Upper lobe of right lung (tissue), 1 donor: ENCODE measurements around the gene GSTO1. TPM values are rescaled to one million over a fixed set of nuclear protein-coding genes. Genes with fewer than 3 reads are reported as not detected.

ENCODE experiments used
- ATAC-seq: fragments of 200-7000 bp; cut with Tn5 transposase; one replicate; pipeline ENCODE4 v1.9.1; 2020; ENCODE audit warnings: mild to moderate bottlenecking, moderate library complexity
- DNase-seq: peaks from one replicate; pipeline ENCODE4 v3.0.0-alpha.2; 2020
- H3K27ac ChIP-seq: fragments of 200-600 bp; one replicate; pipeline ENCODE4 v1.8.0; 2022
- H3K27me3 ChIP-seq: fragments of 200-600 bp; one replicate; pipeline ENCODE4 v1.8.0; 2022; ENCODE audit warnings: mild to moderate bottlenecking
- H3K36me3 ChIP-seq: fragments of 200-600 bp; one replicate; pipeline ENCODE4 v1.8.0; 2022
- H3K4me1 ChIP-seq: fragments of 200-600 bp; one replicate; pipeline ENCODE4 v1.8.0; 2022
- H3K4me3 ChIP-seq: fragments of 200-600 bp; one replicate; pipeline ENCODE4 v1.8.0; 2022; ENCODE audit warnings: mild to moderate bottlenecking
- H3K9me3 ChIP-seq: fragments of 200-600 bp; one replicate; pipeline ENCODE4 v1.8.0; 2022
- intact Hi-C: fragments of 100-400 bp; cut with DNase I; formaldehyde crosslinking; loops from one replicate; pipeline ENCODE4 v1.11.0; 2022
- total RNA-seq: library from RNA; stranded (reverse); fragmentation: NEBNext Ultra II Directional; extraction: Animal tissue kit (Norgen Biotek cat#: 25700); gene quantifications from one replicate; pipeline ENCODE4 v1.2.1, GENCODE V29; 2021
- TF ChIP-seq, protein P1 (sequence below): fragments of 200-600 bp; IDR thresholded peaks from one replicate; pipeline ENCODE4 v1.8.0; 2022; ENCODE audit warnings: antibody characterized with exemption
- donor health status: DM: no; HTN: yes; CAD: no; lungs with severe emphysema.

The GSTO1 gene
- total RNA-seq, 1 donor from 2014 or later: 110 TPM

DNA sequence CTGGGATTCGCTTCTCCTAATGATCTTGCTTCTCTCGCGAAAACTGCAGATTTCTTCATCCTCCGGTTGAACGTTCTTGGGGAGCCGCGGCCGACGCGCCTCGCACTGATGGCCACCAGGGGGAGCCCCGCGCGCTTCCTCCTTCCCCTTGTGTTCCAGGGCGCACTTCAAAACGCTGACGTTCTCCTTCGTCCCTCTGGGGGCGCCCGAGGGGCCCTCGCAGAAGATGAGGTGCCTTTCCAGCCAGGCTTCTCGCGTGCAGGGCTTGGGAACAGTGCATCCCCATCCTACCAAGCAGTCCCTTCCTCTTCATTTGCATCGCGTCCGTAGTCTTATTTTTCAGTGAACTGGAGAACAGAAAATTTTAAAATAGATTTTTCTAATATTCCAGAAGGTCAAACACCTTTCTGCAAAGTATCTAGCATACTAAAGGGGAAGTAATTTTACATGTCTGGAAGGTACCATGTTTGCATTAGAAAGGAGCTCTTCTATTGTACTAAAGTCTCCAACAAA is 36.8 kb downstream of the GSTO1 start:
- H3K27ac ChIP-seq: no peak overlapping the region
- intact Hi-C loops: loop anchor here (5.0 kb wide), 1 partner anchor 56 kb away; no protein-coding TSS in a partner anchor
- ATAC-seq: peak; percentile 100
- H3K4me1 ChIP-seq: peaks cover 3% of the 10 kb centered on the region
- no peaks in the 10 kb centered on the region for H3K9me3 ChIP-seq
- TF ChIP-seq, protein P1, sequence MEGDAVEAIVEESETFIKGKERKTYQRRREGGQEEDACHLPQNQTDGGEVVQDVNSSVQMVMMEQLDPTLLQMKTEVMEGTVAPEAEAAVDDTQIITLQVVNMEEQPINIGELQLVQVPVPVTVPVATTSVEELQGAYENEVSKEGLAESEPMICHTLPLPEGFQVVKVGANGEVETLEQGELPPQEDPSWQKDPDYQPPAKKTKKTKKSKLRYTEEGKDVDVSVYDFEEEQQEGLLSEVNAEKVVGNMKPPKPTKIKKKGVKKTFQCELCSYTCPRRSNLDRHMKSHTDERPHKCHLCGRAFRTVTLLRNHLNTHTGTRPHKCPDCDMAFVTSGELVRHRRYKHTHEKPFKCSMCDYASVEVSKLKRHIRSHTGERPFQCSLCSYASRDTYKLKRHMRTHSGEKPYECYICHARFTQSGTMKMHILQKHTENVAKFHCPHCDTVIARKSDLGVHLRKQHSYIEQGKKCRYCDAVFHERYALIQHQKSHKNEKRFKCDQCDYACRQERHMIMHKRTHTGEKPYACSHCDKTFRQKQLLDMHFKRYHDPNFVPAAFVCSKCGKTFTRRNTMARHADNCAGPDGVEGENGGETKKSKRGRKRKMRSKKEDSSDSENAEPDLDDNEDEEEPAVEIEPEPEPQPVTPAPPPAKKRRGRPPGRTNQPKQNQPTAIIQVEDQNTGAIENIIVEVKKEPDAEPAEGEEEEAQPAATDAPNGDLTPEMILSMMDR: no peak
- peak; percentile 94 for DNase-seq
- H3K27me3 ChIP-seq: no peaks in the 10 kb centered on the region
- no peaks in the 10 kb centered on the region for H3K36me3 ChIP-seq
- H3K4me3 ChIP-seq: no peak overlapping the region

DNA sequence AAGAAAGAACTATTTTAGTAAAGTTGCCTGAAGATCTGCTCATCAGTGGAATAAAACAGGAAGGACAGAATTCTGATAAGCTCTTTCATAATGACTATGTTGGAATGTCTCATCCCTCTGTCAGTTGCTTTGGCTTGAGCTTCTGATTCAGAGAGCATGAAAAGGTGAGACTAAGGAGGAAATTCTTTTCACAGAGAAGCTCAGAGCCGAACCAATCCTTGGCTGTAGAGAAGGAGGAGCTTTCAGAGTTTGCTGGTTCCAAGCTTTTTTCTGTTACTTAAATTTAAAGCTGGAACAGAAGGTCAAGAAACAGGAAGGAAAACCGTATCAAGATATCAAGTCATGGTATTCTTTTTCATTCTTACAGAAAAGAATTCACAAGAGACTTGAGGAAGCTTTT is 38.3 kb downstream of the GSTO1 start:
- Histone ChIP-seq H3K4me3 (no peak overlapping the region), H3K4me1 (peaks cover 3% of the 10 kb centered on the region), H3K27me3 (no peaks in the 10 kb centered on the region), H3K36me3 (no peaks in the 10 kb centered on the region), H3K27ac (no peak overlapping the region), H3K9me3 (no peaks in the 10 kb centered on the region)
- ATAC-seq (no peak), DNase-seq (no peak)
- intact Hi-C loops: loop anchor here (5.0 kb wide), 1 partner anchor 54 kb away; no protein-coding TSS in a partner anchor
- TF ChIP-seq, protein P1: no peak

DNA sequence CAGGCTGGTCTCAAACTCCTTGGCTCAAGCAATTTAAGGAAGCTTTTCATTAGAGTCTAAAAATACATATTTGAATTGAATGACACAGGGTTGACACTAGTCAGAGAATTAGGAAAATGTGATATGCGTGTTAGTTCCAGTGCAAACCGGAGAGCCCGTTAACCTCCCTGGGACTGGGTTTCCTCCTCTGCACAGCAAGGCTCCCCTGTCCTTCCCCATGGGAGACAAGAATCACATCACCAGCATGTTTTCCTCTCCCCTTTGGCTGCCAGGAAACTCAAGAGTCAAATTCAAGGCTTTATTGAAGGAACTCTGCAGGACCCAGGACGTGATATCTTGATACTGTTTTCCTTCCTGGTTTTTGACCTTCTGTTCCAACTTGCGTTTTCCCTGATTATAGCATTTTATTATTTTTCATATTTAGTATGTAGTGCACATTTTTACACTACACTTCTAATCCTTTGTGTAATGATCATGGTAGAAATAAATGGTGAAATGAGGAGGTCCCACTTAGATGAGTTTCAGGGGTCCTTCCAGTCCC is 39.2 kb downstream of the GSTO1 start:
- ATAC-seq: no peak
- intact Hi-C loops: loop anchor here (5.0 kb wide), 1 partner anchor 53 kb away; no protein-coding TSS in a partner anchor
- no peaks in the 10 kb centered on the region for H3K27me3 ChIP-seq
- H3K9me3 ChIP-seq: no peaks in the 10 kb centered on the region
- H3K27ac ChIP-seq: no peak overlapping the region
- peaks cover 11% of the 10 kb centered on the region for H3K4me1 ChIP-seq
- TF ChIP-seq, protein P1: no peak
- no peak for DNase-seq
- H3K36me3 ChIP-seq: no peaks in the 10 kb centered on the region
- H3K4me3 ChIP-seq: no peak overlapping the region

DNA sequence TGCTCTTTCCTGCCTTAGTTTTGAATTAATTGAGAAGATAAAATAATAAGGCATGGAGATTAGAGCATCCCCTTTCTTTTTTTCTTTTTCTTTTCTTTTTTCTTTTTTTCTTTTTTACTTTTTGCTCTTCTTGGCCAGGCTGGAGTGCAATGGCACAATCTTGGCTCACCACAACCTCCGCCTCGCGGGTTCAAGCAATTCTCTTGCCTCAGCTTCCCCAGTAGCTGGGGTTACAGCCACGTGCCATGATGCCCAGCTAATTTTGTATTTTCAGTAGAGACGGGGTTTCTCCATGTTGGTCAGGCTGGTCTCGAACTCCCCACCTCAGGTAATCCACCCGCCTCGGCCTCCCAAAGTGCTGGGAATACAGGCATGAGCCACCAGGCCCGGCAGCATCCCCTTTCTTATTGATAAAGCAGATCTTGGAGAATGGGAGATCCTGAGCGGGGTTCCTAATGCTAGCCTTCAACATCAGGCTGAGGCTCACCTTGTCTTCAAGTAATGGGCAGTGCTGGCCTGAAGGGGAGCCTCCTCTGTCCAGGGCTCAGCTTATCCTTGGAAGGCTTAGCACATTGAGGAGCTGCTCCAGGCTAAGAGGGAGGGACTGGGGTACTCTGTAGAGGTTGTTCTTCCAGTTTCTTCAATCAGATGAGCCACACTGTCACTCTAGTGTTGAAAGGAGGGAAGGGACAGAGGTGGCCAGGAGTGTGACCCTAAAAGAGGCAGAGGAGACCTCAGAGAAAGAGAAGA is 42.2 kb downstream of the GSTO1 start:
- H3K9me3 ChIP-seq: no peaks in the 10 kb centered on the region
- TF ChIP-seq, protein P1: no peak
- intact Hi-C loops: no loop called here
- no peaks in the 10 kb centered on the region for H3K27me3 ChIP-seq
- H3K27ac ChIP-seq: no peak overlapping the region
- DNase-seq (no peak), ATAC-seq (no peak)
- no peaks in the 10 kb centered on the region for H3K36me3 ChIP-seq
- H3K4me3 ChIP-seq: no peak overlapping the region
- H3K4me1 ChIP-seq: peaks cover 31% of the 10 kb centered on the region

DNA sequence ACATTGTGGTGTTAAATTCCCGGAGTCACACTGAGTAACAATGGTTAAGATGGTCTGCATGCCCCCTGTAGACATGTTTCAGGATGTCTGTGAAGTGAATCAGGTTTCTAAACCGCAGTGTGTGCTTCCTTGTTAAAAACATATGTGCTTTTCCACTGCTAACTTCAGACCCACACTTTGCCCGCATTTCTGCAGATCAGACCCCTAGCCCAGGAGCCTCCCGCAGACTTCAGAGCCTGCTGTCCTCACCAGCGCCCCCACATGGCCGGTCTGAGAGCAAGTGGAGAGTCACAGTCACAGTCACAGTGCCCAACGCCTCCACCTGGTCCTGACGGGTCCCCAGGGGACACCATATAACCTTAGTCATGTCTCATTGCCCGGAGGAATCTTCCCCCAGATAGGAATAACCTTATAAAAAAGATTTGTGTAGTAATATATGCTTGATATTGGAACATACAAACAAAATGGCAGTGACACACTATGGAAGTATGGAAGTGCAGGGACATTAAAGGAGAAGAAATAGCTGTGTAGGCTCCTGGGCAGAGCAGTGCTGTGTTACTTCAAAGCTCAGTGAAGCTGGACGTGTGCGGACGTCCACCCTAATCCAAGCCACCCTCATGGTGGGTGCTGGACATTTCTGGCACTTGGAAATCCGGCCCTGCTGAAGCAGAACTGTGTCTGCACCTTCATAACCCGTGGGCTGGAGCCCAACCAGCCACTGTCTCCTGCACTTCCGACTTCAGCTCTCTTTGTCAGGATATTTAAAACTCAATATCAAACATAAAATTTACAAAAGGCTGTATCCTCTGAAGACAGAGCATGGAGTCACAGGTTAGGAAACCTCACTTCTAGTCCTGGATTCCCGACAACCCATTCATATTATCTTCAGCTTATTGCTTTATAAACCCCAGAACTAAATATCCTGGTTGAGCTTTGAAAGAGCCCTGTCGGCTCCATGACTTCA is 43.3 kb downstream of the GSTO1 start:
- no peaks in the 10 kb centered on the region for H3K27me3 ChIP-seq
- no peak overlapping the region for H3K4me3 ChIP-seq
- TF ChIP-seq, protein P1: peak; percentile 35
- intact Hi-C loops: no loop called here
- H3K9me3 ChIP-seq: no peaks in the 10 kb centered on the region
- H3K27ac ChIP-seq: no peak overlapping the region
- ATAC-seq (peak; percentile 31), DNase-seq (no peak)
- H3K4me1 ChIP-seq: peaks cover 31% of the 10 kb centered on the region
- H3K36me3 ChIP-seq: no peaks in the 10 kb centered on the region
